GM19023 (cell line): ENCODE results near the gene CHMP6.

ENCODE experiments used
- ATAC-seq: cut with Tn5 transposase; IDR thresholded peaks from one replicate; pipeline ENCODE4 v1.9.1; 2021; ENCODE audit warnings: mild to moderate bottlenecking, moderate library complexity; ENCODE audit not compliant: unreplicated experiment

The CHMP6 gene

GRCh38 chr17:80992077-80992947 lies 671 bp downstream of the CHMP6 start:
- peak; percentile 31 for ATAC-seq

- ATAC-seq: no peak
Observed at GRCh38 chr17:80992948-80993624, 1.4 kb downstream of the CHMP6 start.

DNA sequence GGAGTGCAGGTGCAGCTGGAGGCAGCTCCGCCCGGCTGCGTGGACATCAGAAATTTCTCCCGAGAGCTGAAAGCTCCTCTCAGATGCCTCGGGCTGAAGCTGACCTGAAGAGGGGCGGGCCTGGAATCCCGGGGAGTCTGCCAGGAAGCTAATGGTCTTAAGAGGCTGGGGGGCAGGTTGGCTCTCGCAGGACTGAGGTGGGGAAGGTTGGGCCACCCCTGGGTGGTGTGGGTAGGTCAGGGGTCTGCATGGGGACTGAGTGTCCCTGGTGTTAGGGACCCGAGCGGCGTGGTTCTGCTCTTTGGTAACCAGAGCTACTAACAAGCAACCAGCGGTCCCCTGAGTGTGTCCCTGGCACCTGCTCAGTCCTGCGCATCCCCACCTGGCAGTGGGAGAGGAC lies 3.5 kb downstream of the CHMP6 start:
- no peak for ATAC-seq

GRCh38 chr17:80996422-80997305 lies 5.0 kb downstream of the CHMP6 start:
- ATAC-seq: no peak

GRCh38 chr17:80997424-80998117 lies 5.9 kb downstream of the CHMP6 start:
- ATAC-seq: no peak

DNA sequence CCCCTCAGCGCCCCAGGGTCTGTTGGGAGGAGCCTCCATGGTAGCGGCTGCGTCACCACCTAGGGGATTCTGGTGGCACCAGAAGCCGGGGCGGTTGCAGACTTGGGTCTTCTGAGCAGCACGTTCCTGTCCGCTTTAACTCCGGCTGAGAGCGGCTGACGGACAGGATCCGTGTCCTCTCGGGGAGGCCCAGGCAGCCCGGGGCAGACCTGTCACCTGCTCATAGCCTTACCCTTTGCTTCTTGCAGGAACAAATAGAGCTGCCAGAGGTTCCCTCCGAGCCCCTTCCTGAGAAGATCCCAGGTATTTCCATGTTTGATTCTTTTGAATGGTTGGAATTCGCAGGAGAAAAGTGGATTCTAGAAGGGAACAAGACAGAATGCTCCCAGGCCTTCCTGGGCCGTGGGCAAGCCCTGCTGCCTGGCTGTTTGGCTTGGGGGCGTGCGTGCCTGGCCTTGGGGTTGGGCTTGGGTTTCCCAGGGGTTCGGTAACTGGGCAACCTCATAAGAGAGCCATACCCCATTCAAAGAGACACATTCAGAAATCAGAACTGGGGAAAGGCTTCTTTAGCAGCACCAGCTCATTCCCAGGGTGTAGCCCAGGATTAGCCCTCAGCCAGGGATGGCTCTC lies 6.6 kb downstream of the CHMP6 start:
- ATAC-seq: no peak

DNA sequence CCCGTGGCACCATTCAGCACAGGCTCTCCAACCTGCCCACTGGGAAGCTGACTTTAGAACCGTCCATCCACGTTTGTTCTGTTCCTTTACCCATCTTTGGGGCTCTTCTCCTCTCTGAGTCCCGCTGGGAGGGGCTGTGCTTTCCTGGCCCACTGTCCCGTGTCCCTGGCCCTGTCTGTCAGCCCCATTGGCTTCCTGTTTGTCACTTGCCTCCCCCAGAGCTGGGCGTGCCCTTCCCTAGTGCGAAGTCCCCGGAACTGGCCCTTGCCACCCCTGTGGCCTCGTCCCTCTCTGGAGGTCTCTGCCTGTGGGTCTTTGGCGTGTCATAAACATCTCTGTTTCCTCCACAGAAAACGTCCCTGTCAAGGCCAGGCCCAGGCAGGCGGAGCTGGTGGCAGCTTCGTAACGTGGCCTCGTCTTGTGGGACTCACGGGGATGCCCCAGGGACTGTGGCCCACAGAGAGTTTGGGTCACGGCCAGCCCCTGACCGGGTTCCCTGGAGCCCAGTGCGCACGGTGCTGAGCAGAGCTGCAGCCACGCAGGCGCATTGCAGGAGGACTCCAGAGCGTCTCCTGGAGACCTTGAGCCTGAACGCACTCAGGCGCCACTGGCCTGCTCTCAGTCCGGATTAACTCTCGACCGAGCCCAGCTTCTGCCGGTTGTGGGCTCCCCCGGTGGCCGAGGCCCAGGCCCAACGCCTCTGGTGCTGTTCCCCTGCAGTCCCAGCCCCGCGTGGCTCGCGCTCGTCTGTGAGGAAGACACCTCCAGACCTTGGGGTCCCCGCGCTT lies 7.3 kb downstream of the CHMP6 start:
- no peak for ATAC-seq

GRCh38 chr17:80999536-81000333 lies 8.1 kb downstream of the CHMP6 start:
- ATAC-seq: no peak

DNA sequence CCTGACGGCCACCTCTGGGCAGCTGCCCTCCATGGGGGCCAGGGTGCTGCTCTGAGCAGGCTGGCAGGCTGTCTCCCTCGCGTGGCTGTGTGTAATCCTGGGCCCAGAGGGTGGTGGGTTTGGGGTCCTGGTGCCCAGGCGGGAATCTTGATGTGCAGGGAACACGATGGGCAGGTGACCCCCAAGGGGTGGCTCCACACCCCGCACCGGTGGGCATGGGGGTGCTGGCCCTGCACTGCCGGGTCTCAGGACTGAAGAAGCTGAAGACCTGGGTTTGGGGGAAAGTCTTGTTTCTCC lies 8.6 kb downstream of the CHMP6 start:
- ATAC-seq: no peak

- no peak for ATAC-seq
Observed at GRCh38 chr17:81000631-81001357, 9.2 kb downstream of the CHMP6 start.

GRCh38 chr17:81002013-81002384 lies 10.4 kb downstream of the CHMP6 start:
- ATAC-seq: no peak

DNA sequence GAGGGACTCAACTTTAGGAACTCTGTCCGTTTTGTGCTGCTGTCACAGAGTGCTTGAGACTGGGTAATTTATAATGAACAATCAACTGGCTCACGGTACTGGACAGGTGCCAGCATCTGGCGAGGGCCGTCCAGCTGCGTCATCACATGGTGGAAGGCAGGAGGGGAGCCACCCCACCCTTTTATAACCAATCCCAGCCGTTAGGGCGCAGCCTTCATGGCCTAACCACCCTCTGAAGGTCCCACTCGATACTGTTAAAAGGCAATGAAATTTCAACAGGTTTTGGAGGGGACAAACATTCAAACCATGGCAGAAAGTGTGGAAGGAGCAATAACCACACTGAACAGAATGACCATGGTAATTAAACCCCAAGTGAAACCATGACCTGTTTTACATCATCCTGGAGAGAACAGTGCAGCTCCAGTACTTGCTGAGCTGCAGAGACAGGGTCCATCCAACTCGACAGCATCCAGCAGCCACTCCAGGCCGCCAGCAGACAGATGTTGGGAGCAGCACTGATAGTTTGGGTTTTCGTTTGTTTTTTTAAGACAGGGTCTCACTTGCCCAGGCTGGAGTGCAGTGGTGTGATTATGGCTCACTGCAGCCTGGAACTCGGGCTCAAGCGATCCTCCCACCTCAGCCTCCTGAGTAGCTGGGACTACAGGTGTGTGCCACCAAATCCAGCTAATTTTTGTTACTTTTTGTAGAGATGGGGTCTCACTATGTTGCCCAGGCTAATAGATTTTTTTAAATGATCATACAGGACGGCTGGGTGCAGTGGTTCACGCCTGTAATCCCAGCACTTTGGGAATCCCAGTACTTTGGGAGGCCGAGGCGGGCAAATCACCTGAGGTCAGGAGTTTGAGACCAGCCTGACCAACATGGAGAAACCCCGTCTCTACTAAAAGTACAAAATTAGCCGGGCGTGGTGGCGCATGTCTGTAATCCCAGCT lies 11.0 kb downstream of the CHMP6 start:
- ATAC-seq: no peak

GRCh38 chr17:81003711-81004475 lies 12.3 kb downstream of the CHMP6 start:
- no peak for ATAC-seq

DNA sequence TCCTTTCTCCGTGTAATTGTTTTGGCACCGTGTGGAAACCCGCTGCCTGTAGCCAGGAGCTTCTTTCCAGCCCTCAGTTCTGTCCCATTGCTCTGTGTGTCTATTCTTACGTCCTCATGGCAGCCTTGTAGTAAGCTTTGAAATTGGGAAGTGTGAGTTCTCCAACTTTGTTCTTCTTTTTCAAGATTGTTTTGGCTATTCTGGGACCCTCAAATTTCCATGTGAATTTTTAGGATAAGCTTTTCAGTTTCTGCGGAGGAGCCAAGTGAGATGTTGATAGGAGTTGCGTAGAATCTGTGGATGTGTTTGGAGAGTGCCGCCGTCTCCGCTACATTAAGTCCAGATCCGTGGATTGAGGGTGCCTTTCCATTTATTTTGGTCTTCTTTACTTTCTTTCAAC lies 15.2 kb downstream of the CHMP6 start:
- no peak for ATAC-seq

DNA sequence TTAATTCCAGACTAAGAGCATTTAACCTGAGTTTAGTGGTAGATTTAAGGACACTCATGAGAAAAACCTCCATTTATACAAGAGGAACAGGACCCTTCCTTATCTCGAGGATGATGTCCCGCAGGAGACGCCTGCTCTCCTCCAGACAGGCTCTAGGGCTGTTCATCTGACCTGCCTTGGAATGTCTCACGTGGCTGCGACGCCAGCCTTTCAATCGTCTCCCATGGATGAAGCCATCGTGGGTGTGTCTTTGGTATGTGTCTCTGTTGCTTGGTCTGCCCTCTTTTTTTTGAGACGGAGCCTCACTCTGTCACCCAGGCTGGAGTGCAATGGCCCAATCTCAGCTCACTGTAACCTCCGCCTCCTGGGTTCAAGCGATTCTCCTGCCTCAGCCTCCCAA lies 16.5 kb downstream of the CHMP6 start:
- ATAC-seq: no peak

DNA sequence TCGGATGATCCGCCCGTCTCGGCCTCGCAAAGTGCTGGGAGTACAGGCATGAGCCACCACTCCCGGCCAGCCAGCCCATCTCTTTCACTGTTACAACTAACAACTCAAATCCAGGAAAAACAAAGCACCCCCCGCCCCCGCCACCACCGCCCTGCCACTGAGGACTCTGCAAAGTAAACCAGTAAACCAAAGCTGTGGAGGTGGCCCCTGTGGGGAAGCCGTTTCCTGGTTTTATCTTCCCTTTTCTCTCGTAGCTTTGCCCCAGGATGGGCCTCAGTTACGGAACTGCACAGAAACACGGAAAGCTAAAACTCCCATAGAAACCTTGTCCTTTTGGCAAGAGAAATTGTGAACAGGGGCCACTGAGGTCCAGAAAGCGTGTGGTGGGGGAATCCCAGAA lies 17.5 kb downstream of the CHMP6 start:
- ATAC-seq: no peak
